Inferior parietal cortex (tissue), 1 donor: ENCODE results near the gene KDM3A.

ENCODE experiments used
- DNase-seq: peaks from one replicate; pipeline ENCODE4 v3.0.0-alpha.2; 2016; ENCODE audit errors: extremely low spot score

Gene KDM3A

GRCh38 chr2:86435531-86435930 lies 5.6 kb upstream of the KDM3A start:
- no peak for DNase-seq

GRCh38 chr2:86436328-86436727 lies 4.8 kb upstream of the KDM3A start:
- no peak for DNase-seq

GRCh38 chr2:86439879-86440630 lies 1.1 kb upstream of the KDM3A start:
- no peak for DNase-seq

GRCh38 chr2:86441392-86441881 lies 266 bp downstream of the KDM3A start:
- DNase-seq = no peak

GRCh38 chr2:86441882-86442641 lies 891 bp downstream of the KDM3A start:
- peak; percentile 40 for DNase-seq

GRCh38 chr2:86442642-86443005 lies 1.5 kb downstream of the KDM3A start:
- peak; percentile 76 for DNase-seq

- no peak for DNase-seq
Observed at GRCh38 chr2:86443631-86444350, 2.6 kb downstream of the KDM3A start.

- no peak for DNase-seq
Observed at GRCh38 chr2:86445436-86445835, 4.3 kb downstream of the KDM3A start.

GRCh38 chr2:86446060-86446459 lies 4.9 kb downstream of the KDM3A start:
- DNase-seq = no peak

GRCh38 chr2:86453836-86454235 lies 12.7 kb downstream of the KDM3A start:
- DNase-seq = peak; percentile 77

- DNase-seq = no peak
Observed at GRCh38 chr2:86454238-86454637, 13.1 kb downstream of the KDM3A start.

GRCh38 chr2:86455181-86455580 lies 14.0 kb downstream of the KDM3A start:
- DNase-seq = no peak

- DNase-seq = no peak
Observed at GRCh38 chr2:86461042-86461743, 20.0 kb downstream of the KDM3A start.

GRCh38 chr2:86464652-86465051 lies 23.5 kb downstream of the KDM3A start:
- no peak for DNase-seq

- no peak for DNase-seq
Observed at GRCh38 chr2:86466306-86466705, 25.1 kb downstream of the KDM3A start.

GRCh38 chr2:86468162-86469033 lies 27.2 kb downstream of the KDM3A start:
- DNase-seq = no peak

GRCh38 chr2:86470890-86471289 lies 29.7 kb downstream of the KDM3A start:
- no peak for DNase-seq

- no peak for DNase-seq
Observed at GRCh38 chr2:86471637-86472036, 30.5 kb downstream of the KDM3A start.

GRCh38 chr2:86476092-86476491 lies 34.9 kb downstream of the KDM3A start:
- no peak for DNase-seq

- no peak for DNase-seq
Observed at GRCh38 chr2:86476918-86477317, 35.7 kb downstream of the KDM3A start.

GRCh38 chr2:86477349-86477748 lies 36.2 kb downstream of the KDM3A start:
- no peak for DNase-seq
